Right lobe of liver (tissue), 6 donors: Measurements from ENCODE around the gene ASPHD2. TPM values are rescaled to one million over a fixed set of nuclear protein-coding genes. Genes with fewer than 3 reads are reported as not detected.
"Not testable (repeated sequence)": the region's sequence is repeated elsewhere in the genome, so short reads cannot be mapped to it uniquely, and the experiment has no call there.

Experiments
- ATAC-seq, 4 donors: fragments of 200-7000 bp; cut with Tn5 transposase; one replicate each; pipeline ENCODE4 v1.9.1; 2020; ENCODE audit warnings: mild to moderate bottlenecking in 4 of 4, moderate library complexity in 4 of 4
- DNase-seq, 3 donors: peaks; one replicate each; pipeline ENCODE4 v3.0.0-alpha.2; 2020
- H3K27ac ChIP-seq, 3 donors: fragments of 200-600 bp; one replicate each; pipeline ENCODE4 v1.8.0; 2022
- H3K27me3 ChIP-seq, 2 donors: fragments of 200-600 bp; one replicate each; pipeline ENCODE4 v1.8.0; 2022
- H3K36me3 ChIP-seq, 4 donors: fragments of 200-600 bp; sonication (generic) in 1 of 4; one replicate each; pipeline versions ENCODE4 v1.5.1 to v1.8.0; 2017 to 2022; ENCODE audit warnings: control low read depth in 1 of 4
- H3K4me1 ChIP-seq, 4 donors: fragments of 200-600 bp; sonication (generic) in 1 of 4; one replicate each; pipeline versions ENCODE4 v1.5.1 to v1.8.0; 2017 to 2022; ENCODE audit warnings: control low read depth in 1 of 4
- H3K4me3 ChIP-seq, 3 donors: fragments of 200-600 bp; one replicate each; pipeline ENCODE4 v1.8.0; 2022
- H3K9me3 ChIP-seq, 4 donors: fragments of 200-600 bp; sonication (generic) in 1 of 4; one replicate each; pipeline versions ENCODE4 v1.5.1 to v1.8.0; 2017 to 2022; ENCODE audit warnings: control low read depth in 1 of 4
- POLR2A ChIP-seq: fragments of 450-650 bp; IDR thresholded peaks from one replicate; pipeline ENCODE4 v1.6.1; 2017; ENCODE audit warnings: antibody characterized with exemption, mild to moderate bottlenecking
- WGBS: methylation state at CpG from one replicate; pipeline ENCODE4 v1.1.6; 2018; ENCODE audit warnings: low coverage, low lambda C conversion rate; ENCODE audit not compliant: insufficient coverage; ENCODE audit errors: missing lambda C conversion rate; 5-methylcytosine and 5-hydroxymethylcytosine counted together
- intact Hi-C, 2 donors: fragments of 100-400 bp; cut with DNase I; formaldehyde crosslinking; loops; one replicate each; pipeline versions ENCODE4 v1.11.2 to v1.14.1; 2022
- total RNA-seq, 6 experiments: library from RNA; depleted of rRNA in 2 of 6; stranded (reverse); fragments of >200 nt in 2 of 6; fragmentation: NEBNext Ultra II Directional in 3 of 6; extraction: Animal tissue kit (Norgen Biotek cat#: 25700) in 3 of 6; gene quantifications; one replicate each; pipeline versions ENCODE4 v1.1.0 to v1.2.4, GENCODE V29; 2016 to 2023
- TF ChIP-seq, protein P1 (sequence below), 4 donors: fragments of 200-600 bp in 3 of 4; fragments of 450-650 bp in 1 of 4; IDR thresholded peaks; one replicate each; pipeline versions ENCODE4 v1.5.1 to v1.8.0; 2016 to 2022; ENCODE audit warnings: antibody characterized with exemption in 4 of 4, mild to moderate bottlenecking in 2 of 4
- donor health status: DM: no; HTN: yes; CAD: no.
- donor health status: DM: no; HTN: no; CAD: no.
- donor health status: DM: no; HTN: no; CAD: no.
- donor health status: DM: no; HTN: yes; CAD: no.
- donor health status: DM: no; HTN: yes; CAD: no.

ASPHD2 gene
- total RNA-seq, 6 experiments from 2014 or later: 0.07 to 0.38 (median 0.12) TPM; not detected in 3

DNA sequence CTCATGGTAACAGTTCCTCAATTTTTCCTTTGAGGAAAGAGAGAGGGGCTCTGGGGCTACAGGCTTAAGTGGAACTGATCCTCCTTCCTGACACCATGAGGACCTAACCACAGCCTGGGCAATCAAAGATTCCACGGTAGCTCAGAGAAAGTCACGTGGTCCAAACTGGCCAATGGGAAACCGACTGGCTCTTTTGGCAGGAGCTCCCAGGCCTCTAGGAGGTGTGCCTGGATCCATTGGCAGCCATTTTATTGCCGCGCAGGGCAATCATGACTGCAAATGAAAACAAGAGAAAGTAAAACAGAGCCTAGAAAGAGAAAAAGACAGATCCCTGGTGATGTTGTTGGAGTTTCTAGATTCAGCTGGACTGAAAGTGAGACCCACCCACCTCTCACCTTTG, 27.3 kb upstream of the ASPHD2 start:
- TF ChIP-seq, protein P1, sequence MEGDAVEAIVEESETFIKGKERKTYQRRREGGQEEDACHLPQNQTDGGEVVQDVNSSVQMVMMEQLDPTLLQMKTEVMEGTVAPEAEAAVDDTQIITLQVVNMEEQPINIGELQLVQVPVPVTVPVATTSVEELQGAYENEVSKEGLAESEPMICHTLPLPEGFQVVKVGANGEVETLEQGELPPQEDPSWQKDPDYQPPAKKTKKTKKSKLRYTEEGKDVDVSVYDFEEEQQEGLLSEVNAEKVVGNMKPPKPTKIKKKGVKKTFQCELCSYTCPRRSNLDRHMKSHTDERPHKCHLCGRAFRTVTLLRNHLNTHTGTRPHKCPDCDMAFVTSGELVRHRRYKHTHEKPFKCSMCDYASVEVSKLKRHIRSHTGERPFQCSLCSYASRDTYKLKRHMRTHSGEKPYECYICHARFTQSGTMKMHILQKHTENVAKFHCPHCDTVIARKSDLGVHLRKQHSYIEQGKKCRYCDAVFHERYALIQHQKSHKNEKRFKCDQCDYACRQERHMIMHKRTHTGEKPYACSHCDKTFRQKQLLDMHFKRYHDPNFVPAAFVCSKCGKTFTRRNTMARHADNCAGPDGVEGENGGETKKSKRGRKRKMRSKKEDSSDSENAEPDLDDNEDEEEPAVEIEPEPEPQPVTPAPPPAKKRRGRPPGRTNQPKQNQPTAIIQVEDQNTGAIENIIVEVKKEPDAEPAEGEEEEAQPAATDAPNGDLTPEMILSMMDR (IDR thresholded peaks at IDR 0.05): no peak
- WGBS: 94% methylated on average over 3 of the region's 5 CpGs
- Histone ChIP-seq H3K27me3 (no peaks in the 10 kb centered on the region), H3K27ac (no peak overlapping the region), H3K4me3 (no peak overlapping the region), H3K36me3 (no peaks in the 10 kb centered on the region), H3K9me3 (no peaks in the 10 kb centered on the region), H3K4me1 (no peaks in the 10 kb centered on the region)
- intact Hi-C loops: no loop called here
- no peak for DNase-seq
- ATAC-seq: no peak

DNA sequence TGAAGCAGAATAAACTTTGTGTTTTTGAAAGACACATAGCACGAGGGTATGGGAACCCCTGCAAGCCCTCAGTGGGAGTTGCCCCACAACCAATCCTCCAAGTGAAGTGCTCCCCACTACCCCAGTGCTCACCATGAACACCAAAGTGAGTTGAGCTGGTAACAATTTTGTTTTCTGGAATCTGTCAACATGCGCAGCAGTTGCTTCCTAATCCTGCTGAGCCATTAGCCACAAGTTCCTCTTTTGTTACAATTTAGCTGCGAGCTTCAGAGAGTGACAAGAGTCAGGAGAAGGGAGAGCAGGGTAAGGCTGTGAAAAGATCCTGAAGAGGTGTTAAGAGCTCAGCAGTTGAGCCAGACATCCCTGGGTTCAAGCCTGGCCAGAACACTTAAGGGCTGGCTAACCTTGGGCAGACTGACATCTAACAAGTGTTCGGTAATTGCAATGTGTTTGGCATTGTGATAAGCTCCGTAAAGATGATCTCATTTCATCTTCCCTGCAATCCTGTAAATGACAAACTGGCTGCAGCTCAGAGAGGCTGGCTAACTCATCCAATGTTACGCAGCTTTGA, 24.1 kb upstream of the ASPHD2 start:
- Histone ChIP-seq H3K4me1 (no peaks in the 10 kb centered on the region), H3K9me3 (no peaks in the 10 kb centered on the region), H3K4me3 (no peak overlapping the region), H3K27ac (no peak overlapping the region), H3K27me3 (no peaks in the 10 kb centered on the region), H3K36me3 (no peaks in the 10 kb centered on the region)
- TF ChIP-seq, protein P1 (IDR thresholded peaks at IDR 0.05): no peak
- no peak for TF ChIP-seq POLR2A
- ATAC-seq (peak in 2 of 4 donors; percentile 22 to 30), DNase-seq (no peak)
- intact Hi-C loops: no loop called here
- WGBS: 9% methylated on average over 5 of the region's 6 CpGs

DNA sequence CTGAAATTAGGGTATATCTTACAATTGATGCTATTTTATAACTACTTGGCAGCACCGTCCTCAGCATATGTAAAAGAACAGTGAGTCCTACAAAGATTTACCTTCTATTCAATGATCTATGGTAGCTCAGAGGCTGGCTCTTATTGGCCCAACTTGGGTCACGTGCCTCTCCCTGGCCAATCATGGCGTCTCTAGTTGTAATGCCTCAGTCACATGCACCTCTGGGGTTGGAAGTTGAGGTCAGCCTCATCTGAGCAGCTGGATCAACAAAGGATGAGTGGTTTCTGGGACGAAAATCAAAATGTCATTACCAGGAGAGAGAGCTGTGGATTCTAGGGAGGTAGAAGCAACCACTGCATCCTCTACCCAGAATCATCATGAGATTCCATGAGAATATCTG, 22.9 kb upstream of the ASPHD2 start:
- WGBS: 54% methylated on average over 4 of the region's 4 CpGs
- H3K9me3 ChIP-seq: no peaks in the 10 kb centered on the region
- TF ChIP-seq POLR2A: no peak
- TF ChIP-seq, protein P1 (IDR thresholded peaks at IDR 0.05): no peak
- ATAC-seq: no peak
- intact Hi-C loops: no loop called here
- H3K4me1 ChIP-seq: no peaks in the 10 kb centered on the region
- no peak overlapping the region for H3K27ac ChIP-seq
- no peaks in the 10 kb centered on the region for H3K27me3 ChIP-seq
- H3K36me3 ChIP-seq: no peaks in the 10 kb centered on the region
- DNase-seq: no peak
- no peak overlapping the region for H3K4me3 ChIP-seq

DNA sequence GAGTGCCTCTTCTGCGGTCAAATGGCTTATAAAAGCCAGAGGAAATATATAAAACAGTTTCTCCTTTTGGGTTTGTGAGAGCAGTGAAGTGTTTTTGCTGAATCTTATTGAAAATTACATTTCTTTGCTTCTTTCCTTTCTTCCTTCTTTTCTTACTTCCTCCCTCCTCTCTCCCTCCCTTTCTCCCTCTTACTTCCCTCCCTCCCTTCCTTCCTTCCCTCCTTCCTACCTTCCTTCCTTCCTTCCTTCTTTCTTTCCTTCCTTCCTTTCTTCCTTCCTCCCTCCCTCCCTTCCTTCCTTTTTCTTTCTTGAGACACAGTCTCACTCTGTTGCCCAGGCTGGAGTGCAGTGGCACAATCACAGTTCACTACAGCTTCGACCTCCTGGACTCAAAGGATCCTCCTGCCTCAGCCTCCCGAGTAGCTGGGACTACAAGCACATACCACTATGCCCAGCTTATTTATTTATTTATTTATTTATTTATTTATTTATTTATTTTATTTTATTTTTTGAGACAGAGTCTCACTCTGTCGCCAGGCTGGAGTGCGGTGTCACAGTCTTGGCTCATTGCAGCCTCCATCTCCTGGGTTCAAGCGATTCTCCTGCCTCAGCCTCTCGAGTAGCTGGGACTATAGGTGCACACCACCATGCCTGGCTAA, 20.4 kb upstream of the ASPHD2 start:
- H3K36me3 ChIP-seq, ATAC-seq, H3K9me3 ChIP-seq, intact Hi-C loops, DNase-seq, H3K4me1 ChIP-seq, H3K4me3 ChIP-seq, H3K27ac ChIP-seq, H3K27me3 ChIP-seq: not testable (repeated sequence)
- WGBS: 70% methylated on average over 6 of the region's 7 CpGs

DNA sequence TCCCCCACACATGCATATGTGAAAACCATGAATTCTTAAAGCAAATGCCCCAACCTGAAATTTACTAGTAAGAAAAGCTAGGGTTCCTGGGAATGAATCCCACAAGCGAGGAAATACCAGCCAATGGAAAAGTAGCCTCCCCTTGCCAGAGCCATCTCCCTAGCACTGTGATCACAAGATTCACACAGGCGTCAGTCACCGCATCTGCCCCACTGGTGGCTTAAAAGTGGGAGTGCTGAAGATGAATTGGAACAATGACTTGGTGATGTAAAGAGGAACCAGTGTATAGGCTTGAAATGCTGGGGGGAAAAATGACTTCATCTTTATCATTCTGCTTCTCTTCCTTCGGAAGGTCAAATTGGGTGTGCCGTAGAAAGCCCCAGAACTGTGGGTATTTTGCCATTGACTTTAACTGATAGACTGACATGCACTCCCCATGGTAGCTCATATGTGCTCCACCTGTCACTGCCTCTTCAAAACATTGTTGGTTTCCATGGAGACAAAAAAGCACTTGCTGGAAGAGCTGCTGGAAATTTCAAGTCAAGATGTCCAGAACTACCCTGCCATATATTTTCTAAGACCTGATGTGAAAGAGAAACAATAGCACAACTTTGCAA, 19.2 kb upstream of the ASPHD2 start:
- intact Hi-C loops: no loop called here
- Histone ChIP-seq H3K4me1 (no peaks in the 10 kb centered on the region), H3K4me3 (no peak overlapping the region), H3K27me3 (no peaks in the 10 kb centered on the region), H3K9me3 (no peaks in the 10 kb centered on the region), H3K36me3 (no peaks in the 10 kb centered on the region), H3K27ac (no peak overlapping the region)
- no peak for ATAC-seq
- TF ChIP-seq, protein P1 (IDR thresholded peaks at IDR 0.05): no peak
- TF ChIP-seq POLR2A: no peak
- no peak for DNase-seq
- 38% methylated on average over 4 of the region's 5 CpGs for WGBS
